ENCODE results near the gene VEGFC. TPM values are rescaled to one million over a fixed set of nuclear protein-coding genes. Genes with fewer than 3 reads are reported as not detected.
A peak's percentile ranks its signal among the peaks of the same experiment; 100 is the strongest.

Gene VEGFC
- total RNA-seq, 2 donors from 2014 or later, result 0.60 to 0.95 TPM

- no peaks in the 10 kb centered on the region for H3K36me3 Mint-ChIP-seq (ENCODE audit: low read depth)
- no peak overlapping the region for H3K27ac Mint-ChIP-seq
- H3K27ac ChIP-seq (ENCODE audit: low read depth, low read length), result no peak overlapping the region
- H3K9ac ChIP-seq (ENCODE audit: extremely low read depth, low read length, poor library complexity, severe bottlenecking), result no peak overlapping the region
- H3K4me3 Mint-ChIP-seq, result no peak overlapping the region
- H3K27me3 ChIP-seq (ENCODE audit: control insufficient read depth, insufficient read depth, low read length, poor library complexity, severe bottlenecking), result peaks cover 37% of the 10 kb centered on the region
- 88% methylated on average over 1 of the region's 1 CpG; no CpG with 5 or more reads in 1 of the 2 experiments for WGBS, 2 experiments (ENCODE audit: insufficient coverage in 1 of 2, insufficient read length in 1 of 2)
- TF ChIP-seq CTCF (conservative IDR thresholded peaks at IDR 0.05), result no peak
- H3K4me3 ChIP-seq (ENCODE audit: low read length), result no peak overlapping the region
- no peaks in the 10 kb centered on the region for H3K9me3 Mint-ChIP-seq
- no peak for DNase-seq
- H3K9me3 ChIP-seq (ENCODE audit: control insufficient read depth, low read length), result no peaks in the 10 kb centered on the region
- H3K27me3 Mint-ChIP-seq (ENCODE audit: insufficient read depth), result peaks cover 48% of the 10 kb centered on the region
- H3K4me1 Mint-ChIP-seq, result no peaks in the 10 kb centered on the region
- H3K4me1 ChIP-seq (ENCODE audit: control insufficient read depth, insufficient read depth, low read length), result no peaks in the 10 kb centered on the region
- H3K36me3 ChIP-seq (ENCODE audit: control insufficient read depth, insufficient read depth, low read length), result no peaks in the 10 kb centered on the region
Observed at GRCh38 chr4:176794651-176795050, 1.9 kb upstream of the VEGFC start.

DNA sequence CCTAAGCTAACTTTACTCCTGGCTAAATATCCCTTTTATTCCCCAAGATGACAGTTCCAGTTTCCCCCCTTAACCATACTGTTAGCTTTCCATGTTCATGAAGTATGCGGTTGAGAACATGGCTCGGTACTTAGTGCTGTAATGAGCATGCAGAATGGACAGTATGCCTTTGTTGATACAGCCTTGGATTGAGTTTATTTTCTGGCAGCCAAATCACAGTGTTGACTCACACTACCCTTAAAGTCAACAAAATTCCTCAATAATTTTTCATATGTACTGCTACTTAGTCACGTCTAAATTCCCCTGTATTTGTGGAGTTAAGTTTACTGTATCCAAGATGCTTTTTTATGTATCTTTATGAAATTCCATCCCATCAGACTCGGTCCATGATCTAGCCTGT, 1.4 kb upstream of the VEGFC start:
- peaks cover 37% of the 10 kb centered on the region for H3K27me3 ChIP-seq (ENCODE audit: control insufficient read depth, insufficient read depth, low read length, poor library complexity, severe bottlenecking)
- no peak overlapping the region for H3K4me3 Mint-ChIP-seq
- DNase-seq, result no peak
- peaks cover 48% of the 10 kb centered on the region for H3K27me3 Mint-ChIP-seq (ENCODE audit: insufficient read depth)
- no peak overlapping the region for H3K9ac ChIP-seq (ENCODE audit: extremely low read depth, low read length, poor library complexity, severe bottlenecking)
- no peaks in the 10 kb centered on the region for H3K4me1 Mint-ChIP-seq
- H3K4me3 ChIP-seq (ENCODE audit: low read length), result no peak overlapping the region
- no peak overlapping the region for H3K27ac Mint-ChIP-seq
- 97 to 100% methylated on average over 3 to 4 of the region's 4 CpGs for WGBS, 2 experiments (ENCODE audit: insufficient coverage in 1 of 2, insufficient read length in 1 of 2)
- H3K36me3 ChIP-seq (ENCODE audit: control insufficient read depth, insufficient read depth, low read length), result no peaks in the 10 kb centered on the region
- no peak overlapping the region for H3K27ac ChIP-seq (ENCODE audit: low read depth, low read length)
- no peaks in the 10 kb centered on the region for H3K4me1 ChIP-seq (ENCODE audit: control insufficient read depth, insufficient read depth, low read length)
- H3K9me3 Mint-ChIP-seq, result no peaks in the 10 kb centered on the region
- H3K36me3 Mint-ChIP-seq (ENCODE audit: low read depth), result no peaks in the 10 kb centered on the region
- no peaks in the 10 kb centered on the region for H3K9me3 ChIP-seq (ENCODE audit: control insufficient read depth, low read length)
- TF ChIP-seq CTCF (conservative IDR thresholded peaks at IDR 0.05), result no peak

DNA sequence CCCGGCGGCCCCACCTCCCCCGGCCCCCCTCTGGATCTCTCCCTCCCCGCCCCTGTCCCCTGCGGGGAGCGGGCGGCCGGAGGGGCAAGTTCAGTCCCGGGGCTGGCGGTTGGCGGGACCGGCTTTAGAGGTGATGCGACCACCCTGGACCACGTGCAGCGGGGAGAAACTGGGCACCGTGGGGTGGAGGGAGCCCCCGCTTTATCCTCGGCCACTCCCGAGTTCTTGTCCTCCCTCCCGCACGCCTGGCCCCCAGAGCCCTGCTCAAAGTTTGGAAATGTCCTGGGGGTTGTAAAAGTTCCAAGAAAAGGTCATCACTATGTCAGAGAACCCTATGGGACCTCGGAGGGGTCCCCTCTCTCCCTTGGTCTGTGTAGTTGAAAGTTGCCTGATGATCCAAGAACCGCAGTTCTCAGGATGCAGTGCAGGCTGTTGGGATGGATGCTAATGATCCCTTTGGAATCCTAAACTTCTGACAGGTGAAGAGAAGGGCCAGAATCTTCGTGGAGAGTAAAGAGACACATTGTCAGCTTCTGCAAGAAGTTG, 411 bp upstream of the VEGFC start:
- Histone ChIP-seq H3K9ac (ENCODE audit: extremely low read depth, low read length, poor library complexity, severe bottlenecking) (no peak overlapping the region), H3K9me3 (ENCODE audit: control insufficient read depth, low read length) (no peaks in the 10 kb centered on the region), H3K27me3 (ENCODE audit: control insufficient read depth, insufficient read depth, low read length, poor library complexity, severe bottlenecking) (peaks cover 37% of the 10 kb centered on the region), H3K4me1 (ENCODE audit: control insufficient read depth, insufficient read depth, low read length) (no peaks in the 10 kb centered on the region), H3K36me3 (ENCODE audit: control insufficient read depth, insufficient read depth, low read length) (no peaks in the 10 kb centered on the region), H3K27ac (ENCODE audit: low read depth, low read length) (no peak overlapping the region), H3K4me3 (ENCODE audit: low read length) (peak overlapping the region; percentile 38)
- peak overlapping the region; percentile 59 for H3K4me3 Mint-ChIP-seq
- H3K36me3 Mint-ChIP-seq (ENCODE audit: low read depth), result no peaks in the 10 kb centered on the region
- peaks cover 46% of the 10 kb centered on the region for H3K27me3 Mint-ChIP-seq (ENCODE audit: insufficient read depth)
- WGBS, 2 experiments (ENCODE audit: insufficient coverage in 1 of 2, insufficient read length in 1 of 2), result 9 to 15% methylated on average over 6 to 21 of the region's 24 CpGs
- H3K27ac Mint-ChIP-seq, result no peak overlapping the region
- no peak for TF ChIP-seq CTCF (conservative IDR thresholded peaks at IDR 0.05)
- no peaks in the 10 kb centered on the region for H3K4me1 Mint-ChIP-seq
- no peaks in the 10 kb centered on the region for H3K9me3 Mint-ChIP-seq
- DNase-seq, result no peak
